Measurements from ENCODE around the gene ZNF665.

Gene ZNF665

DNA sequence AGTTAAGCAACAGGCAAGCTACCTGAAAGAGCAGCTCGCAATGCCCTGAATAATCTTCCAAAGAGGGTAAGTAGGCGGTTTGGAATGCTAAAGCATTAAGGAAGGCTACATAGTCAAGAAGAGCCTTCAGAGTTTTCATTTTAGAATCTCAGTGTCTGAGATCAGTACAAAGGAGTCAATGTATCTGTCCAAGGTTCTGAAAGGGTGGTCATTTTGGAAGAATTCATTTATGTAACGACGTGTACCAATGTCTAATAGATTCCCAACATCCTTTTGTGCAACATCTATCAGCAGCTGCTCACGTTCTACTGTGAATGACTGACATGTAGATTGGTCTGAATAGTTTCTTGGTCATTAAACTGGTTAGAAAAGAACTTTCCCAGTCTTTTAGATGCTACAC, 15.2 kb downstream of the ZNF665 start:
- DNase-seq (ENCODE audit: low read depth), result no peak
- TF ChIP-seq, protein P1, sequence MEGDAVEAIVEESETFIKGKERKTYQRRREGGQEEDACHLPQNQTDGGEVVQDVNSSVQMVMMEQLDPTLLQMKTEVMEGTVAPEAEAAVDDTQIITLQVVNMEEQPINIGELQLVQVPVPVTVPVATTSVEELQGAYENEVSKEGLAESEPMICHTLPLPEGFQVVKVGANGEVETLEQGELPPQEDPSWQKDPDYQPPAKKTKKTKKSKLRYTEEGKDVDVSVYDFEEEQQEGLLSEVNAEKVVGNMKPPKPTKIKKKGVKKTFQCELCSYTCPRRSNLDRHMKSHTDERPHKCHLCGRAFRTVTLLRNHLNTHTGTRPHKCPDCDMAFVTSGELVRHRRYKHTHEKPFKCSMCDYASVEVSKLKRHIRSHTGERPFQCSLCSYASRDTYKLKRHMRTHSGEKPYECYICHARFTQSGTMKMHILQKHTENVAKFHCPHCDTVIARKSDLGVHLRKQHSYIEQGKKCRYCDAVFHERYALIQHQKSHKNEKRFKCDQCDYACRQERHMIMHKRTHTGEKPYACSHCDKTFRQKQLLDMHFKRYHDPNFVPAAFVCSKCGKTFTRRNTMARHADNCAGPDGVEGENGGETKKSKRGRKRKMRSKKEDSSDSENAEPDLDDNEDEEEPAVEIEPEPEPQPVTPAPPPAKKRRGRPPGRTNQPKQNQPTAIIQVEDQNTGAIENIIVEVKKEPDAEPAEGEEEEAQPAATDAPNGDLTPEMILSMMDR (conservative IDR thresholded peaks at IDR 0.05; ENCODE audit: low read depth, low read length), result no peak
- H3K4me3 ChIP-seq (ENCODE audit: low read depth, low read length), result no peak overlapping the region

DNA sequence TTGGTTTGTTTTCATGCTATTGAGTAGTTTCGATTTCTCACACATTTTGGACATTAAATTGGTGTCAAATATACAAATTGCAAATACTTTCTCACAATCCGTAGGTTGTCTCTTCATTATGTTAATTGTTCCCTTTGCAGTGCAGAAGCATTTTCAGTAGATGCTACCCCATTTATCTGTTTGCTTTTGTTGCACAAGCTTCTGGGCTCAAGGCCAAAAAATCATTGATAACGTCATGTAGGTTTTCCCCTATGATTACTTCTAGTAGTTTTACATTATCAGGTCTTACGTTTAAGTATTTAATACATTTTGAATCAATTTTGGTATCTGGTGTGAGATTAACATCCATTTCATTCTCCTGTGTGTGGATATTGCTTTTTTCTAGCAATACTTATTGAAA, 20.3 kb downstream of the ZNF665 start:
- H3K4me3 ChIP-seq (ENCODE audit: low read depth, low read length), result no peak overlapping the region
- TF ChIP-seq, protein P1 (conservative IDR thresholded peaks at IDR 0.05; ENCODE audit: low read depth, low read length), result no peak
- DNase-seq (ENCODE audit: low read depth), result peak; percentile 71

DNA sequence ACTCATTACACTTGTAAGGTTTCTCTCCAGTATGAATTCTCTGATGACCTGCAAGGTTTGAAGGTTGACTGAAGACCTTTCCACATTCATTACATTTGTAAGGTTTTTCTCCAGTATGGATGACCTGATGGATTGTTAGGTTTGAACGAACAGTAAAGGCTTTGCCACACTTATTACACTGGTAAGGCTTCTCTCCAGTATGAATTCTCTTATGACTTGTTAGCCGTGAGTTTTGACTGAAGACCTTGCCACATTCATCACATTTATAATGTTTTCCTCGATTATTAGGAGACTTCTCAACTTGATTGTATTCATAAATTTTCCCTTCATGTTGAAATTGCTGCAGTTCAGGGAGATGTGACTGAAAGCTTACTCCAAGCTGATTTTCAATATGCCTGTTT, 27.5 kb downstream of the ZNF665 start:
- TF ChIP-seq, protein P1 (conservative IDR thresholded peaks at IDR 0.05; ENCODE audit: low read depth, low read length), result no peak
- H3K4me3 ChIP-seq (ENCODE audit: low read depth, low read length), result no peak overlapping the region

DNA sequence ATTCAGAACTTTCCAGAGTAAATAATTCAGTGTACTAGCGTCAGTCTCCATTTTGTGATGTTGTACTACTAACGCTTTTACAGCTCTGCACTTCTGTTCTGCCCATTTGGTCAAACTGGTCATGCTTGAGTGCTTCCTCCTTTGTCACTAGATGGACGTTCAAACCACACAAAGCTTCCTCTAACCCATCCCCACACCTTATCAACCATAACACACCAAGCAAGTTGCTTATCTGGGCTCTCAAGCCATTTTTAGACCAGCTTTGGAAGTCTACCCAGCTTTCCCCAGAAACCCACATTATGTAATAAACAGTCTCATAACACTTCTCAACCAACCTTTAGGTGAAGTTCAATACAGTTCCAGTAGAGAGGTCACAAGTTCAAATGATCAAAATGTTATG, 32.0 kb downstream of the ZNF665 start:
- DNase-seq (ENCODE audit: low read depth), result no peak
- H3K4me3 ChIP-seq (ENCODE audit: low read depth, low read length), result no peak overlapping the region
- TF ChIP-seq, protein P1 (conservative IDR thresholded peaks at IDR 0.05; ENCODE audit: low read depth, low read length), result no peak

More for the DNA sequence above, 27.5 kb downstream of the ZNF665 start:
- DNase-seq (ENCODE audit: low read depth), result no peak

DNA sequence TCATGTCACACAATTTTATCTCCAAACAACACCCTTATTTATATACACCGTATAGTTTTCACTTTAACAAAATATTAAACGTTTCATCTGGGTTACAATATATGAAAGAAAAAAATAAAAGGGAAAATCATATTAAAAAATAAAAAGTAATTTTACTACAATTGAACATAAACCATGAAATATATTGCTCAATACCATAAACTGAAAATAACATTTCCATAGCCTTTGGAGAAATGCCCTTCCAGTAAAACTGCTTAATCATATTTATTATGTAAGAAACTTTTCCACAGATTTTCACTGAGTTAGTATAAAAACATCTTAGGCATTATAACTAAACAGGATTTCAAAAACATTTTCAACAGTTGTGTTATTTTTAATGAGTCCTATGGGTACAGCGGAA, 32.8 kb downstream of the ZNF665 start:
- no peak overlapping the region for H3K4me3 ChIP-seq (ENCODE audit: low read depth, low read length)
- TF ChIP-seq, protein P1 (conservative IDR thresholded peaks at IDR 0.05; ENCODE audit: low read depth, low read length), result no peak
- no peak for DNase-seq (ENCODE audit: low read depth)

DNA sequence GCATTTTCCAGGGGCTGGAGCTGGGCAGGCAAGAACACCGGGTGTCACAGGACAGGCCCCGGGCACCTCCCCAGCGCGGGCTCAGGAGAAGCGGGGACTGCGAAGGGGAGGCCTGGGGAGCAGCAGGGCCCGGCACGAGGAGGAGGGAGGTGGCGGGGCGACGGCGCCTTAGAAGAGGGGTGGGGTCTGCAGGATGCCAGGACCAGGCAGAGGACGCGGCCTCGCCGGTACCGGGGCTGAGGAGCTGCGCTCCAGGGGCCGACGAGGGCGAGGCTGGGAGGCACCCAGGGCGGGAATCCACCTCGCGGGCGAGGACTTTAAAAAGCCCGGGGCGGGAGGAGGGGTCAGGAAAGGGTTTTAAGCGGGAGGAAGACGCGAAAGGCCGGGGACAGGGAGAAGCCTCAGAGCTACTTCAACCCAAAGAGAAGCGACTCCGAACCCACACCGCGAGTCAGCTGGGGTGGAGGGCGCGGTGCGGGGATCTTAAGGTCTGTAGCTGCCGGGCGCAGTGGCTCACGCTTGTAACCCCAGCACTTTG, 35.0 kb downstream of the ZNF665 start:
- H3K4me3 ChIP-seq (ENCODE audit: low read depth, low read length), result peak overlapping the region; percentile 68
- TF ChIP-seq, protein P1 (conservative IDR thresholded peaks at IDR 0.05; ENCODE audit: low read depth, low read length), result no peak
- peak; percentile 27 for DNase-seq (ENCODE audit: low read depth)

DNA sequence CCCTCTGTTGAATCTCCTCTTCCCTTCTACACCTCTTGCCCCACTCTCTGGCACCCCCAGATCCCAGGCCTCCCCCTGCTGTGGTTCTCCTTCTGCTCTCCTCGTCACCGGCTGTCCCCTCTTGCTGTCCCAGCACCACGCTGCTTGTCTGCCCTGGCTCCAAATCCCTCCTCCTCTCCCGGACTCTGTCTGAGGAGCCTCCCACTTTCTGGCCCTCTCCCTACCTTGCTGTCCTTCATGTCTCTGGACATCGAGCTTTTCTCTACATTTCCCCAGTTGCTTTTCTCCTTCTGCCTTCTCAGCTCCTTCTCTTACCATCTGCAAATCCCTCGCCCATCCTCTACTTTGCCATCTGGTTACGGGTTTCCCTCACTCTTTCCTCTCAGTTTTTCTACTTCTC, 35.5 kb downstream of the ZNF665 start:
- DNase-seq (ENCODE audit: low read depth), result peak; percentile 32
- TF ChIP-seq, protein P1 (conservative IDR thresholded peaks at IDR 0.05; ENCODE audit: low read depth, low read length), result no peak
- peak overlapping the region; percentile 68 for H3K4me3 ChIP-seq (ENCODE audit: low read depth, low read length)

Data from choroid plexus epithelial cell (primary cell).